OCI-LY1 (cell line): ENCODE measurements around the gene TCERG1.

Source experiments
- H2AFZ ChIP-seq: fragments of 200-600 bp; sonication (generic), shearing (Covaris generic); 2 replicates; pipeline ENCODE4 v1.6.0; 2014; ENCODE audit warnings: antibody characterized with exemption, mild to moderate bottlenecking, low read length
- H3F3A ChIP-seq: fragments of 200-600 bp; sonication (generic), shearing (Covaris generic); 2 replicates; pipeline ENCODE4 v1.6.0; 2014; ENCODE audit warnings: mild to moderate bottlenecking, antibody characterized with exemption, low read length, moderate library complexity; ENCODE audit not compliant: insufficient read depth
- H3K27ac ChIP-seq: fragments of 200-600 bp; sonication (generic); 2 replicates; pipeline ENCODE4 v1.5.1; 2014; ENCODE audit warnings: low read length, mixed run types, mild to moderate bottlenecking, low read depth; ENCODE audit not compliant: poor library complexity, severe bottlenecking
- H3K27me3 ChIP-seq: fragments of 200-600 bp; sonication (generic); 2 replicates; pipeline ENCODE4 v1.6.0; 2014; ENCODE audit warnings: antibody characterized with exemption, mild to moderate bottlenecking, low read length, moderate library complexity; ENCODE audit not compliant: insufficient read depth
- H3K36me3 ChIP-seq: fragments of 200-600 bp; sonication (generic); 2 replicates; pipeline ENCODE4 v1.6.1; 2014; ENCODE audit warnings: mild to moderate bottlenecking, antibody characterized with exemption, low read length, moderate library complexity, mixed read lengths; ENCODE audit not compliant: insufficient read depth
- H3K4me1 ChIP-seq: fragments of 200-600 bp; sonication (generic); 2 replicates; pipeline ENCODE4 v1.5.1; 2014; ENCODE audit warnings: mild to moderate bottlenecking, low read length, moderate library complexity; ENCODE audit not compliant: insufficient read depth, severe bottlenecking
- H3K4me2 ChIP-seq: fragments of 200-600 bp; sonication (generic), shearing (Covaris generic); 2 replicates; pipeline ENCODE4 v1.6.1; 2014; ENCODE audit warnings: low read length
- H3K4me3 ChIP-seq: fragments of 200-600 bp; sonication (generic); 2 replicates; pipeline ENCODE4 v1.5.1; 2014; ENCODE audit warnings: low read length, low read depth, mild to moderate bottlenecking, mixed read lengths; ENCODE audit not compliant: poor library complexity, severe bottlenecking
- H3K79me2 ChIP-seq: fragments of 200-600 bp; shearing (Covaris generic); 2 replicates; pipeline ENCODE4 v1.6.1; 2016; ENCODE audit warnings: mixed run types, low read length, mixed read lengths; ENCODE audit not compliant: insufficient read depth
- H3K9ac ChIP-seq: fragments of 200-600 bp; sonication (generic), shearing (Covaris generic); 2 replicates; pipeline ENCODE4 v1.6.1; 2014; ENCODE audit warnings: mild to moderate bottlenecking, low read length, mixed read lengths
- H3K9me2 ChIP-seq: fragments of 200-600 bp; sonication (generic), shearing (Covaris generic); 2 replicates; pipeline ENCODE4 v1.6.1; 2014; ENCODE audit warnings: low read depth, mild to moderate bottlenecking, low read length, mixed read lengths
- H3K9me3 ChIP-seq: fragments of 200-600 bp; shearing (Covaris generic); 2 replicates; pipeline ENCODE4 v1.6.1; 2014; ENCODE audit warnings: low read length, mixed read lengths
- H4K20me1 ChIP-seq: fragments of 200-600 bp; sonication (generic), shearing (Covaris generic); 2 replicates; pipeline ENCODE4 v1.6.0; 2016; ENCODE audit warnings: mild to moderate bottlenecking, low read length; ENCODE audit not compliant: insufficient read depth
- CTCF ChIP-seq: fragments of 200-600 bp; sonication (generic), shearing (Covaris generic); IDR thresholded peaks from 2 replicates; pipeline ENCODE4 v1.5.1; 2017; ENCODE audit warnings: mild to moderate bottlenecking, antibody characterized with exemption, low read length, moderate library complexity, mixed read lengths
- EZH2 ChIP-seq: fragments of 200-600 bp; sonication (generic), shearing (Covaris generic); IDR thresholded peaks from 2 replicates; pipeline ENCODE4 v1.8.0; 2017; ENCODE audit warnings: borderline replicate concordance, mixed run types, mild to moderate bottlenecking, antibody characterized with exemption, low read length, moderate library complexity, mixed read lengths

TCERG1 gene

GRCh38 chr5:146466521-146467349 lies 19.6 kb downstream of the TCERG1 start:
- Histone ChIP-seq H3K9me3 (no peaks in the 10 kb centered on the region), H3K27ac (no peak overlapping the region), H3K27me3 (no peaks in the 10 kb centered on the region), H3K4me1 (no peaks in the 10 kb centered on the region), H2AFZ (no peak overlapping the region), H3K4me2 (no peak overlapping the region), H3K9ac (no peak overlapping the region), H3K79me2 (peaks cover 61% of the 10 kb centered on the region), H3K4me3 (no peak overlapping the region), H3K9me2 (no peaks in the 10 kb centered on the region), H4K20me1 (0 out of 2 replicates have a peak, but pooled peaks cover 4% of the 10 kb centered on the region), H3F3A (peaks cover 6% of the 10 kb centered on the region; the same call in 1 of the 2 replicates), H3K36me3 (peaks cover 91% of the 10 kb centered on the region)
- no peak for TF ChIP-seq EZH2
- TF ChIP-seq CTCF, result peak; percentile 35

GRCh38 chr5:146467760-146468159 lies 20.6 kb downstream of the TCERG1 start:
- Histone ChIP-seq H3K9me3 (no peaks in the 10 kb centered on the region), H3K9me2 (no peaks in the 10 kb centered on the region), H3K4me2 (no peak overlapping the region), H3K4me1 (no peaks in the 10 kb centered on the region), H3K4me3 (no peak overlapping the region), H3K9ac (no peak overlapping the region), H3K79me2 (peaks cover 50% of the 10 kb centered on the region), H3K27ac (no peak overlapping the region), H3F3A (peaks cover 6% of the 10 kb centered on the region; the same call in 1 of the 2 replicates), H3K27me3 (no peaks in the 10 kb centered on the region), H4K20me1 (0 out of 2 replicates have a peak, but pooled peaks cover 4% of the 10 kb centered on the region), H3K36me3 (peaks cover 91% of the 10 kb centered on the region), H2AFZ (no peak overlapping the region)
- TF ChIP-seq EZH2, result no peak
- no peak for TF ChIP-seq CTCF

GRCh38 chr5:146474065-146474464 lies 26.9 kb downstream of the TCERG1 start:
- no peak overlapping the region for H3K4me3 ChIP-seq
- no peaks in the 10 kb centered on the region for H4K20me1 ChIP-seq
- no peaks in the 10 kb centered on the region for H3F3A ChIP-seq
- no peak overlapping the region for H3K27ac ChIP-seq
- H3K9me3 ChIP-seq, result no peaks in the 10 kb centered on the region
- H3K79me2 ChIP-seq, result no peaks in the 10 kb centered on the region
- no peak overlapping the region for H3K4me2 ChIP-seq
- H3K9me2 ChIP-seq, result no peaks in the 10 kb centered on the region
- no peaks in the 10 kb centered on the region for H3K4me1 ChIP-seq
- no peaks in the 10 kb centered on the region for H3K27me3 ChIP-seq
- H3K36me3 ChIP-seq, result peaks cover 97% of the 10 kb centered on the region
- no peak overlapping the region for H2AFZ ChIP-seq
- TF ChIP-seq CTCF (no peak), EZH2 (no peak)
- H3K9ac ChIP-seq, result no peak overlapping the region
